Measurements from ENCODE around the gene ING3. TPM values are rescaled to one million over a fixed set of nuclear protein-coding genes. Genes with fewer than 3 reads are reported as not detected.

Gene ING3
- total and polyA plus RNA-seq, 9 of the 15 experiments (the other 6 are each of a cell fraction or from before 2014, with no cell fraction given) = 22.8 to 233 (median 50.4) TPM

GRCh38 chr7:121020249-121020988 is 69.8 kb downstream of the ING3 start (continued):
- TF ChIP-seq CHAMP1 (IDR thresholded peaks at IDR 0.05) (no peak), ZMIZ1 (IDR thresholded peaks at IDR 0.05; ENCODE audit: low read depth in 2 of 2, low read length in 2 of 2) (0 out of 4 replicates have a peak, but pooled peaks of 1 of the 2 experiments have one; percentile 14), GATAD2B (IDR thresholded peaks at IDR 0.05; ENCODE audit: borderline replicate concordance) (no peak), L3MBTL2 (IDR thresholded peaks at IDR 0.05) (no peak), SETDB1 (IDR thresholded peaks at IDR 0.05; ENCODE audit: low read length) (no peak), USF2 (CRISPR knock-in tag; IDR thresholded peaks at IDR 0.05) (no peak), HBP1 (CRISPR knock-in tag; IDR thresholded peaks at IDR 0.05) (no peak), MYNN (IDR thresholded peaks at IDR 0.05) (no peak), MYNN (CRISPR knock-in tag; IDR thresholded peaks at IDR 0.05) (no peak), UBTF (IDR thresholded peaks at IDR 0.05; ENCODE audit: borderline replicate concordance in 1 of 2, low read depth in 2 of 2, low read length in 2 of 2) (no peak), TAF9B (IDR thresholded peaks at IDR 0.05; ENCODE audit: partially characterized antibody) (no peak)
